GM19455 (cell line): Measurements from ENCODE around the gene EN2.

Source experiments
- ATAC-seq: cut with Tn5 transposase; IDR thresholded peaks from one replicate; pipeline ENCODE4 v1.9.1; 2021; ENCODE audit not compliant: unreplicated experiment

EN2 gene

DNA sequence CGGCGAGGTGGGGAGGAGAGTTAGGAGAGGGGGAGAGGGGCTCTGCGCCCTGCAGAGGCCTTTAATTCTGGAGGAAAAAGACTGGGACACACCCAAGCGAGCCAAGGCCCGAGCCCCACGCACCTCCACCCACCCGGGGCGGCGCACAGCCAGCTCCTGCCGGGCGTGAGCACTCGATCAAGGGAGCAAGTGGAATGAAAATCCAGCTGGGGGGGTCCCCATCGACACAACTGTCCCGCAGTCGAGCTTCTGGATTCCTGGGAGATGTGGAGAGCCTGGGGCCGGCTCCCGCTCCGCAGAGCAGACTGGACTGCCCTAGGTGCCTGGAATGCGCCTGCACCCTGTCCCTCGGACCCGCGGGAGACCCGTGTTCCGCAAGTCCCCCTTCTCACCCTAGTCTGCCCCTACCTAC is 7.4 kb upstream of the EN2 start:
- ATAC-seq: no peak

DNA sequence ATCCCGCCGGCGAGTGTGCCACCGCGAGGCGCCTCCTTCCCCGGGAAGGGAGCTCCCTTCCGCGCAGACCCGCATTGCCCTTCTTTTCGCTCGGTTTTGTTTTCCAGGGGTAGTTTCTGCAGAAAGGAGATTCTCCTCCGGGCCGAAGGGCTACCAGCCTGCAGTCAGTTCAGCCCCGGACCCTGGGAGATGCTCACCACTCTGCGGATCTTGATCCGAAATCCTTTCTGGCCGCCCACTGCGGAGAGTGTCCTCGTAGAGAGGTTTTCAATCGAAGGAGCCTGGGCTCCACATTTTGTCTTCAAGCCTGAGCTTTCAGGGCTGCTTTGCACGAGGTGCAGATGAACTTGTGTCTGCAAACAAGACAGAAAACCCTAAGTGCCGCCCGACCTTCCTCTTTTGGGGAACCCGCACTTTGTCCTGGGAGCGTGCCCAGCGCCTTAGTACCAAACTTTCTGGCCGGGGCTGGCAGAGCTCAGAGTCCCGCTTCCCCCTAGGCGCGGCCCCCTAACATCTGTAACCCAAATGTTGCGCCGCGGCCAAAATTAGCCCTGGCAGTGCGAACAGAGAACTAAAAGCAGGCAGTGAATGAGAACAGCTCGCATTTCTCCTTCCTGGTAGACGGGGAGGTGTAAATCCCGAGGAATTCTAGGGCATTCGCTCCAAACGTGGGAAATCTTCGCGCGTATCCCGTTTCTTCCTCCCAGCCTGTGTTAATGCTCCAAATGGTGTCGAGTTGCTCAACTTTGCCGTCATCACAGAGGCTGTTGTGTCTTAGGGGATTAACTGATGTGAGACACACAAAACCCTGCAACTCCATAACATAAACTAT is 6.7 kb upstream of the EN2 start:
- no peak for ATAC-seq

DNA sequence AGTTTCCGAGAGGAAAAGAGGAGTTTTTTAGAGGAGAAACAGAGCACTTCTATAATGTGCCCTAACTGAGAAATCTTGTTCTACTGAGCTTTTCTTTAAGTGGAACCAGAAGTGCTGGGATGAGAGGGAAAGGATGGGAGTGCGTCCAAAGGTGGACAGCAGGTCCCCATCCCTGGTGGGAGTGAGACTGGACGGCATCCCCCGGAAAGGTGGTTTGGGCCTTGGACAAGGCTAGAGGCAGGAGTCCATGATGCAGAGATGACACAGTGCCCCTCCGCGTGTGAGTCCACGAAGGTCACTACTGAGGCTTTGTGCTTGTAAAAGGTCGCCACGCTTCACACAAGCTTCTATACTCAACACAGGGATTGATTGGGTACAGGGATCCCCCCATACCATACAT is 6.1 kb upstream of the EN2 start:
- no peak for ATAC-seq

DNA sequence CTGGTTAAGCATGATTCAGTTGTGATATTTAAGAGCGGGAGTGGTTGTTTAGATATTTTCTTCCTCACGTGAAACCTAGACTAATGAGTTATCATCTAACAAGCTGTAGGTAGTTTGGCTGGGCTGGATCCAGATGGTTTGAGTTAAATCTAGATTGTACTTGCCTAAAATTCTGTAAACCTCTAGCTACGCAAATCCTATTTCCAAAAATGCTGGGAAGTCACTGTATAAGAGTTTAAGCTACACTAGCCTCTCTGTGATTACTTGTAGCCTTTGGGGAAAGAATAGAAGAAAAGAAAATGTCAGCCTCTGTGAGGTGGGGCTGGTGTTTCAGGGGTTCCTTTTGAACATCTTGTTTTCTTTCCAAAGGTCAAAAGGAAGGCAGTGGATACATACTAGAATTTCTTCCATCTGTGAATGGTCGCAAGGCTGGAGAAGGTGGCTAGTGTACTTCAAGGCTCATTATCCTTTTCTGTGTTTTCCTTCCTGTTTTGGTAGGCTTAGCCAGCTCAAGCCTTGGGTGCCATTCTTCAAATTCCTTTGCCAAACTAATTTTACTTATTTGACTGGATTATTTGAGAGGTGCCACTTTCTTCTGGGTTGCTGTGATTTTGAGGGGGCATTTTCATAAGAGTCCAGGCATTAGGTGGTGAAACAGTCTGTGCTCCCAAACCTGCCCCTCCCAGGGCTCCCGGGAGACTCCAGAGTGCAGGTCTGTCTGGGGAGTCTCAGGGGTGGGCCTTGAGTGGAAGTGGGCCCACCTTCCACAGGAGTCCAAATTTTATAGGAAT is 5.2 kb upstream of the EN2 start:
- no peak for ATAC-seq

DNA sequence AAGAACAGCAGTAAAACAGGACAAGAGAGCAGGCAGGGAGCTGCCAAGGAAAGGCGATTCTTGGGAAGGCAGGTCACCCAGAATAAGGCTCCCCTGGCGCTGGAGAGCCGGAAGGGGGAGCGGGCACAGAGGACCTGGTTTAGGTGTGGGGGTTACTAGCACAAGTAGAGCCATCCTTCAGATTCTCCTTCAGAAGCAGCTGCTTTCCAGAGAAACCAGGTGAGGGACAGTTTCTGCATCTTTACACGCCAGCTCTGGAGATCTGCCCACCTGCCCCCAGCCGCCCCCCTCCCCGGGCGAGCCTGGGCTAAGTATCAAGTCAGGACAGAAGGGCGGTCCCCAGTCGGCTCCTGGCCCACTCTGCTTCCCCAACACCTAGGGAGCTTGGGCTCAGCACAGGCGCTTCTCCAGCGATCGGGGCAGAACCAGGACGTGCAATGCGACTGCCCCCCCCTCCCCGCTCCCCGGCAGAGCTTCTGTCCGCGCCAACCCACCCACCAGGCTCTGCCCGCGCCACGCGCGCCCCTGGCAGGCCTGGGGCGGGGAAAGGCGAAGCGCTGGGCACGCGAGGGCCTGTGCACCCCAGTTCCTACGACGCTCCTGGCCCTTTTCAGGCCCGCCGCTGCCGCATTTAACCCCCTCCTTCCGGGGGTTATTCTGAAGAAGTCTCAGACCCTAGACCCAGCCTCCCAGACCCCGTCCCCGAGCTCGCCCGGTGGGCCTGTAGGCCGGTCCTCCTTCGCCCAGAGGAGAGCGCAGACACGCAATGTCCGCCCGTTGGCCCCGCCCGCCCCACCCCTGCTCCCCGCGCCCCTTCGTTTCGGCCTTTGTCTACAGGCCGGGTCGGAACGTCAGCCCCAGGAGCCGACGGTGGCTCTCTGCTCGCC is 4.4 kb upstream of the EN2 start:
- ATAC-seq: no peak

DNA sequence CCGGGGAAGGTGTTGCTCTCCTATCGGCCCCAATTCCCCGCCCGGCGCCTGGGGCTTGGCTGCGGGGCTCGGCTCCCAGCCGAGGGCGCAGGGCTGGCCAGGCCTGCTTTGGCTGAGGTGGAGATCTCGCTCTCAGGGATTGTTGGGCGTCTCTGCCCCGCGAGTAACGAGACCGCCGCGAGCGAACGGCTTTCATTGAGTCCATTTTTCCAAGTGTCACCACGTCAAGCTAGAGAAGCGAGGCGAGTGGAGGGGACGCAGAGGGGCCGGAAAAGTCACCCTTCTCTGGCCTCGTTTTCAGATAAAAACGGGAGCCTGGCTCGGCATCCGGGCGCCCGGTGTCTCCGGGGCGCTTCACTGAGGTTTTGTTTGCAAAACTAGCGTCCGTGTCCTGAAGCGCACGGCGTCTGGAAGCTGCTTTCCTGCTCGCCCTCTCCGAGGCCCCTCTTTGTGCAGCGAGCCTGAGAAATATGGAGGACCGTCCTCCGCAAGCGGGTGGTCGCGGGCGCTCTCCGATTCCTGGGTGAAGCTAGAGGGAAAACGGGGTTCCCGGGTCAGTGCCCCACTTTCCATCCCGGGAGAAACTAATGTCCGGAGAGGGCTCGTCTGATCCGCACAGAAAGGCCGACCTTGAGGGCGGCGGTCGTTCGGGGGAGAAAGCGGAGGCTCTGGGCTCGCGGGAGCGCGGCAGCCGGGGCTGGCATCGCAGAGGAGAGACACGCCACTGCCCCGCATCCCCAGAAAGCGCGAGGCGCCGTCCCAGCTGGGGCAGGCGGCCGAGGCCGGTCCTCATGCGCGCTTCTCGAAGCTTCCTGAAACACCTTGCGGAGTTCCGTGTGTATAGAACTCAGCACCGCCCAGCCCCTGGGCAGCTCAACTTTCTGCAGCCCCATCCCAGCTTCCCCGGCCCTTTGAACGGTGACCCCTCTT is 3.5 kb upstream of the EN2 start:
- no peak for ATAC-seq

DNA sequence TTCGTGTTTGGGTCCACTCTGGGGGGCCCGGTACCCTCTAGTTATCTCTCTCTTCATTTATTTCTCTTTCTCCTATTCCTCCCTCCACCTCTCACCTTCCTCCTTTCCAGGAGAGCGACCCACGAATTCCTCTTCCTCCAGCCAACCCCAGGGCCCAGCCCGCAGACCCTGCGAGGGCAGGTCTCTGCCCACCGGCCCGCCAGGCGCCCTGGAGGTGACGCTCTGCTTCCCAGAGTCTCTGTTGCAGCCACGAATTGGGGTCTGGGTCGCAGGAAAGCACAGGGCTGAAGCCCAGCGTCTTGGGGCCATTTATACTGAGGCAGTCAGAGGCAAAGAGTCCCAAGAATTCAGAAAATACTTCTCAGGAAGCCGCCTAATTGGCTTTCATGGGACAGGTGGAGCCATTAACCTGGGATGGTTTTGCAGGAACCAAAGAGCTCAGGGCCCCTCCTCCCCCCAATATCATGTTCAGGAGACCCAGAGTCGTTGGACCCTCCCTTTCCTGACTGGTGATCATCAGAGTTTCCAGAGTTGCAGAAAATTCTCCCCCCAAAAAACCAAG is 2.7 kb upstream of the EN2 start:
- no peak for ATAC-seq

DNA sequence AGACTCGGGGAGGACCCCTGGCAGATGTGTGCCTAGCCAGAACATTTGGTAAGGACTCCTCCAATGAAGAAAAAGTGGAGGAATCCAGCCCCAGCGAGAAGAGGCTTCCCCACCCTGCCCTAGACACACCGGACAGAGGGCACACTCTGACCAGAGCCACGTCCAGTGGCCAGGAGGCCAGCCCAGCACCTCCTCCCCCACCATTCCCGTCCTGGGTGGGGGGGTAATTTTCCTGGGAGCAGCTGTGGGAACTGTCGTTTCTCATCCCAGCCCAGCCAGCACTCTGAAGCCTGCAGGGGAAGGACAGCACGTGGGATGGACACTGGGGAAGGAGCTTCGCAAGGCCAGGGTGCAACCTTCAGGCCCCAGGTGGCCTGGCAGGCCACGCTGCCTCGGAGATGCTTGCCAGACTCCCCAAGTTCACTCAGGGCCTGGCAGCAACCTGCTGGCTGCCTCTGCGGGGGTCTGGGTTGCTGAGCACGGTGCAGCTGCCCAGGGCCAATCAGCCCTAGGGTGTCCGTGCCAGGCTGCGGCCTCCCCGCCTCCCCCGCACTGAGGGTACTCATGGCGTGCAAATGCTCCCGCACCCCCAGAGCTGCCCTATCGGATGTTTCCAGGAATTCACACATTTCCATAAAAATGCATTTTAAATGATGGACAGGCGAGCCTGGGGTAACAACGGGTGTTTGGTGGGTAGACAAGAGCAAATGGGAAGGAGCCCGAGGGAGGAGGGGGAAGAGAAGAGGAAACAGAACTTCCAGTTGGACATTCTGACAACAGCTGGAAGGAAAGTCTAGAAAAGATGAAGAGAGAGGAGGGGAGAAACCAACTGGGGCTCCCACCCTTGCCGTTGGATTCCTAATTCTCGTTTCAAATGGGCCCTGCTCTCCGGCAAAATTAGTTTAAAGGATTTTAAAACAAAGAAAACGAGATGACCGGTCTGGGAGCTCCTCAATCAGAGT is 1.9 kb upstream of the EN2 start:
- no peak for ATAC-seq

DNA sequence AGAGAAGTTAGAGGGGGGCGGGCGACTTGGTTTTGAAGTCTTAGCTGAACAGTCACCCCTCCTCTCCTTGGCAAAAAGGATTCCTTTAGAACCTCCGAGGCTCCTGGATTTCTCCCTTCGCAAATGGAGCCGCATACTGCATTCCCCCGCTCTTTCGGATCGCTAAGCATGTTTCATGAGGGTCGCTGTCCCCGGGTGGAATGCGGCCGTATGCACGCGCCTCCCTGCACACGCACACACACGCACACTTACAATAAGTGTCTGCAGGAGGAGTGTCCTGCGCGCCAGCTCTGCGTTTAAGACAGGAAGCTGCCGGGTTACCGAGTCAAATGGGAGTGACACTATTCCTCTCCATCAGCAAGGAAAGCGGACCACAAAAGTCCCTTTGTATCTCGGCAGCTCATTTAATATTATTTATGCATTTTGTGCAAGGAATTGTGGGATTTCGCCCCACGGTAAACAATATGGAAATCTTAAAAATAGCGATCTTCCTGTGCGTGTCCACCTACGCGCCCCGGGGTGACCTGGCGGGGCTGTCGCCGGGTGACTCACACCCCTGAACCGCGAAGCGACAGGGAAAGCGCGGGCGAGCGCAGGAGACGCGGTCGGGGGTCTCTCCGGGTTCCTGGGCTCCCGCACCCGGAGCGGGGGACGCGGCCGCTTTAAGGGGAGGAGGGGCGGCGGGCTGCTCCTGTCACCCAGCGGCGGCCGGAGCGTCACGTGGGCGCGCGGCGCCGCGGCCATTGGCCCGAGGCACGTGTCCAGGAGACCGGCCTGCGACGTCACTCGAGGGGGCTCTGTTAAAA is 988 bp upstream of the EN2 start:
- no peak for ATAC-seq

DNA sequence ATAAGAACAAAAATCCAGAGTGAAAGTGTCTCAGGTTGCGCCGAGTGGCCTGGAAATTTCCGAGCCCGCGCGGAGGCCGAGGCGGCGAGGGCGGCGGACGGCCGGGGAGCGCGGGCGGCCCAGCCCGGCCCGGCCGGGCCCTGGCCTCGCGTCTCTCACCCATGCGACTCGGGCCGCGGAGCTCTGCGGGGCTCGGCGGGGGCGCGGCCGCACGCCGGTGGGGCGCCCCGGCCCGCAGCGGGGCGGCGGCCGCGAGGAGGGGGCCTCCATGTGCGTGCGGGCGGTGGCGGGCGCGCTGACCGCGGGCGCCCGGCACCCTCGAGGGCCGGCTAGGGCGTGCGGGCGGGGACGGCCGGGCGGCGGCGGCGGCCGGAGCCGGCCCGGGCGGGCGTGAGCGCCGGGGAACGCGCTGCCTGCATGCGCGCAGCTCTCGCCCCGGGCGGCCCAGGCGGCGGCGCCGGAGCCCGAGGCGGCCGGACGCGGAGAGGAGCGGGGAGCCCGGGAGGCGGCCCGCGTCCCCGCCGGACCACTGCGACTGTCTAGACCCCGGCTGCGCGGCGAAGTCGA is 302 bp upstream of the EN2 start:
- no peak for ATAC-seq

DNA sequence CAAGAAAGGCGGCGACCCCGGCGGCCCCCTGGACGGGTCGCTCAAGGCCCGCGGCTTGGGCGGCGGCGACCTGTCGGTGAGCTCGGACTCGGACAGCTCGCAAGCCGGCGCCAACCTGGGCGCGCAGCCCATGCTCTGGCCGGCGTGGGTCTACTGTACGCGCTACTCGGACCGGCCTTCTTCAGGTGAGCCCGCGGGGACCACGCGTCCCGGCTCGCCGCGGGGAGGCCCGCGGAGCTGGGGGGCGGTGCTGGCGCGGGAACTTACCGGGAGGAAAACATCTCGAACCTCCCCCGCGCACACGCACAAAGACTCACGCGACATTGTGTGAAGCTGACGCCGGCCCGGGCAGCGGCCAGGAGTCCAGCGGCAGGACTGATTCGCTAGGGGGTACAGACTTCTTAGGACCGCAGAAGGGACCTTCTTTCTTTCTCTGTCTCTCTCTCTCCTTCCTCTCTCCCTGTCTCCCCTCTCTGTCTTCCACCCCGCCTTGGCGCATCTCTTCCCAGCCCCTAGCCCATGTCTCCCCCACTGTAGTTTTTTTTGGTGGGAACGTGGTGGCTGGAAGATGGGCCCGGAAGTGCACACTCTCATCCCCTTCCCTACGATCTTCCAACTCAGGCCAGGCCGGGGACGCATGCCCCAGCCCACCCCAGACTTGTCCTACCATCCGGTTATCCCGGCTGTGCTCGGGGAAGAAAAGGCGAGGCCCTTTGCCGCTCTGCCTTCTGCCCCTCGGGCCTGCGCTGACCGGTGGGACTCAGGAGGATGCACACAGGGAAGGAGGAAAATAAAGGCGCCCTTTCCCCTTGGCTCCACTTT is 1.2 kb downstream of the EN2 start:
- no peak for ATAC-seq

DNA sequence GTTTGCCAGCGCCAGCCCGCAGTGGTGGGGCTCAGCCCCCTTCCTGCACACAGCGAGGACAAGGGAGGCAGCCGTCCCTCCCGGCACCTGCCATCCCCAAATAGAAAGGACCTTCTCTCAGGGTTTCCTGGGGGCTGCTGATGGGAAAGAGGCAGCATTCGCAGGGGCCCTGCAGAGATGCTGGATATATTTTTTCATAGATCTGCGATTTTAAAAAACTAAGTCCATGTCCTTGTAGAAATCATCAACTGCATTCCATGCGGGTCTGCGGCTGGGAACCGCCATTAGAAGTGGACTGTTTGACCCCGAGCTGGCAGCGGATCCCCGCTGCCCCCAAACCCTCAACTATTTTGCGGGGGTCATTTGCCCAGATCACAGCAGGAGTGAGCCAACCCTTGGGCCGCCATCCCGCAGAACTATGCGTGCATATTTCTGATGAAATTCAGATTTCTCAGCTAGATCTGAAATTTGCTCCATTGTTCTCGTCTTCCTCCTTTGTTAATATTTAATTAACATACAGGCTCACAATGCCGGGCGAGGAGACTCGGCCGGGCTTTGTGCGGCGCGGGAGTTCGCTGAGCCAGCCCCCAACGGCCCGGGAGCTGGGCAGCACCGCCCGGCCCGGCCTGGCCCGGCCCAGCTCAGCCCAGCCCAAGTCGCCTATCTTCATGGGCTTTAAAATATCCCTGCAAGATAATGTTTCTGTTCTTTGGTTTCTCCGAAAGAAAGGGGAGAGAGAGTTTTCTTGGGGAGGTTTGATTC is 2.0 kb downstream of the EN2 start:
- no peak for ATAC-seq

DNA sequence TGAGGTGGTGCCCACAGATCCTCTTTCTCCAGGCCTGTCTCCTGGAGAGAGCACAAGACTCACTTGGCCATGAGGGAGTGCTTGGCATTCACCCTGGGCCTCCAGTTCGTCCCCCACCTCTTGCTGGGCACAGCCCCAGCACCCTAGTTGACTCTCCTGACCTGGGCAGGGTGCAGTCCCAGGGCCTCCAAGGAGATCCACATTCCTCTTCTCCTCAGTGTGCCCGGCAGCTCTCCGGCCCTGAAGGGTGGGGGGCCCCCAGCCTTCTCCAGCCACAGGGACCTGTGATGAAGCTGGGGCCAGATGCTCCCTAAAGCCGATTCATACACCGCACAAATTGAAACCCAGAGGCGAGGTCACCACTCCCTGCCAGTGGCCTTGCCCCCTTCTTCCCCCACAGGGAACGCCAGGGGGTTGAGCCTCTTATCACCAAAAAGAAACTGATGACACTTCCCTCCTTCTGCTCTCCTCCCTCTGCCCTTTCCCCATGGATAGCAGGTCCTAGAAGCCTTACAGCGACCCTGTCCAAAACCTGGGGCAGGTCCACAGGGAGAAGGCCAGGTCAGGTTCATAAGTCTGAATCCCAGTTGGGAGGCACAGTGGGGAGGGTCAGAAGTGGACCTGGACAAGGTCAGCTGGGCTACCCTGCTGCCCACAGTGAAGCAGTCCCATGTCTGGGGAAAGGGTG is 3.1 kb downstream of the EN2 start:
- ATAC-seq: no peak

DNA sequence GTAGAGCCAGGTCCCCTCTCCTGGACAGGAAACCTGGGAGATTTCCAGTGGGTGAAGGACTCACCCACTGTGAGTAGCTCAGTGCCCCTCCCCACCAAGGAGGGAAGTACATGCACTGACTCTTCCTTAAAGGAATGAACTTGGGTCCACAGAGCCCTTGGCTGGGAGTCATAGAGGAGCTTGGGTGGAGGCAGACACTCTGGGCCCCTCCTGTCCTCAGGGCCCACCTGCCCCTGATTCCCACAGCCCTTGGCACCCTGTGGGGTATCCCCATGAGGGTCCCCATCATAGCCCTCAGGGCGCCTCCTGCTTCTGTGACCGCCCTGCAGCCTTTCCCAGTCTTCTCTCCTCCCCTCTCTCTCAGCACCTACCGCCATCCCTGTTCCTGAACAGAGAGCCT is 3.7 kb downstream of the EN2 start:
- ATAC-seq: no peak

DNA sequence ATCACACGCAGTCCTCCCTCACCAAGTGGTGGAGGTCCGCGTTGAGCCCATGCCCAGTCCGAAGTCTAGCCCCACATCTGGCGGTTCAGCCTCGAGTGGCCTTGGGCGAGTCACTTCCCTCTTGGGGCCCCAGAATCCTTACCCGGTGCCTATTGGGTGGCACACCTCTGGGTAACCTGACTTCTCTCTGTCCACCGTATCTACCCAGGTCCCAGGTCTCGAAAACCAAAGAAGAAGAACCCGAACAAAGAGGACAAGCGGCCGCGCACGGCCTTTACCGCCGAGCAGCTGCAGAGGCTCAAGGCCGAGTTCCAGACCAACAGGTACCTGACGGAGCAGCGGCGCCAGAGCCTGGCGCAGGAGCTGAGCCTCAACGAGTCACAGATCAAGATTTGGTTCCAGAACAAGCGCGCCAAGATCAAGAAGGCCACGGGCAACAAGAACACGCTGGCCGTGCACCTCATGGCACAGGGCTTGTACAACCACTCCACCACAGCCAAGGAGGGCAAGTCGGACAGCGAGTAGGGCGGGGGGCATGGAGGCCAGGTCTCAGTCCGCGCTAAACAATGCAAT is 4.3 kb downstream of the EN2 start:
- no peak for ATAC-seq
